Stimulated activated CD4-positive, alpha-beta T cell treated with anti-CD3 and anti-CD28 coated beads, Interleukin-15, amount 100 ng/mL, for 48 hours (primary cell): ENCODE results near the gene INSYN2A.

ENCODE experiments used
- DNase-seq, 2 donors: peaks; one replicate each; pipeline ENCODE4 v3.0.0-alpha.2; 2020; ENCODE audit warnings: low read depth in 2 of 2

Gene INSYN2A

DNA sequence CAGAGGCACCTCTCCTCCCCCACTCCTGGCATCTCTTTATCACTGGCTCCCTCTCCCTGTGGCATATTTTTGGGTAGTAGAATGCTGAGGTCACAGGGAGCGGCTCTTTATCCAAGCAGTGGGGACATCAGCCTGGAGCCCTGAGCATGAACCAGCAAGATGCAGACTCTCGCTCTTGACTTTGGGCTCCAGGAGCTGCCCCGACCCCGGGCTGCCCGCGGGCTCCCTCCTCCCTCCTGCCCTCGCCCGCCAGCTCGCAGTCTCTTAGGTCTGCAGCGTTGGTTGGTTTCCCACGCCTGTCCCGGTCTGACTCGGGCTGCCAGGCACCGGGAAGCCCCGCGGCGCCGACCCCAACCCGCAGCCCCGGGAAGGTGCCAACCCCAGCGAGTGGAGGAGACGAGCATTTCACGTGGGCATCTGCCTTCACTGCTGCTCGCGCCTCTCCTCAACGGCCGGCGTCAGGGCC, 1.3 kb downstream of the INSYN2A start:
- no peak for DNase-seq

DNA sequence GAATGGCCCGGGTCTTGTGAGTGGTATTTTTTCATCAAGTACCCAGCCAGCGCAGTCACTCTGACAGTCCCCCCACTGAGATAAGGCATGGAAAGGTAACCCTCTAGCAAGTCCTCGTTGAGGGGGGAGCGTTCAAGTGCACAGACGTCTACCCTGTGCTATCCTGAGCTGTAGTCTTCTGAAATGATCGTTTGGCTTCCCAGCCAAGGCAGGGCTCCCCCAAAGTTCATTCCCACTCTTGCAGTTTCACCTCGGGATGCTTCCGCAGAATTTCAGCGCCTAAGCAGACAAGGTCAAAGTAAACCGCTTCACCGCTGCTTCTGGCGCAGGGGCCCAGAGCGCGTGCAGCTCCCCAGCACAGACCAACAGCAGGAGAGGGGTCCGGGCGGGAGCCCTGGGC, 1.8 kb downstream of the INSYN2A start:
- DNase-seq = no peak

DNA sequence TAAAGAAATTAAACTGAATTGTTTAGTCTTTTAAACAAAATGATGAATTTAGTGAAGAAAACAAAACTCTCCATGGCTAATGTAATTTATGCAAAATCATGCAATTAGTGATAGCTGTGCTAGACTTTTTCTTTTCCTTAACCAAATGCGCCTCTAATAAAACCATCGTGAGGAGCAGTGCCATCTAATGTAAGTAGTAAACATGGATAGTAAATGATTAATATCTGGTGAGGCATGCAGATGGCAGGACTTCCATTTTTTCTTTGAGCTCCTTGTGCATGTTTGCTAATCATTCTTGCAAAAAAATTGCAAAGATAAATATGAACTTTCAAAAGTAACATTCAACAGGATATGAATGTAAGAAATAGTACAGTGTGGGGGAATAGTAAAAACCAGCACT, 2.3 kb downstream of the INSYN2A start:
- DNase-seq = no peak

DNA sequence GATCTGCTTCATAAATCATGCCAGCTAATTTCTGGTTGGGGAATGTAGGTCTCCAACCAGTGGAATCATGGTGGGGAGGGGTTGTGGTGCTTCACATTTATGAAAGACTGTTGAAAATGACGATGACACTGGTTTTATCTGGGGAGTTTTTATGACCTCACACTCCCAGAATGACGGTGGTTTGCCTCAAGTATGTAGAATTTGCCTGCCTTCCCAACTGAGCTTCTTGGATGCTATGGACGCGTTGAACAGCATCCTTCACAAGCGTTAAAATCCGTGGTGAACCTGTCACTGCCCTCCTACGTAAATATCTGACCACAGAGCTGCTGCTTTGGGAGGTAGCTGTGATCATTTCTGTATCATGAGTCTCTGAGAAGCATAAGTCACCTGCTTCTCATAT, 3.3 kb downstream of the INSYN2A start:
- no peak for DNase-seq

DNA sequence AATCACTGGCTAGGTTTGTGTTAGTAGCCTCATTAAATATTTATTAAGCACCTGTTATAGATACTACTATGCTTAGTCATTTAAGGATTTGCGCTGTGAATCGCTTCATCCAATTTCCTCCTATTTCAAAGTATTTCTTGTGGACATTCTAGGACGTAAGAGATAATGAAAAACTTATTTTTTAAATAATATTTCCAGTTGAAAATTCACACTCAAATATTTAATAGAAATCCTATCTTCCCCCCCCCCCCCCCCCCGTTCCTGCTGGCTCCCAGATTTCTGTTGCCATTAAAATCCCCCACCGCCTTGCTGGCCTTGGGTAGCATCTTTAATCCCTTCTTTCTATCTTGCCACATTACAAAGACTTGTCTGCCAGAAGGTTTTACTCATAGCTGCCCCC, 6.0 kb downstream of the INSYN2A start:
- DNase-seq = no peak

DNA sequence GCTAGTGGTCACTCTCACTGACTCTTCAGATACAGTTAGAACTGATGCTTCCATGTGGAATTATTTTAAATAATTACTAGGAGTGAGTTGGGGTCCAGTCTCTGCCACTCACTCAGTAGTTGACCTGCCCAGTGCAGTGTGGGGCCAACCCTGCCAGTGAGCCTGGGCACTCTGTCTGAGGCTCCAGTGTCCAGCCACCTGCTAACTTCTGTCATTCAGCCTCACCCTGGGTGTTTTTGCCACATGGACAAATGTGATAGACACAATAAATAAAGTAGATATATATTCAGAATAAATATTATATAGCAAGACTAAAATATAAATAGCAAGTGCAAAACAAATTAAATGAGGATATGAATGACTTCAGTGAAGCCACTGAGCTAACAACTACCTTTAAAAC, 7.2 kb downstream of the INSYN2A start:
- DNase-seq = no peak

DNA sequence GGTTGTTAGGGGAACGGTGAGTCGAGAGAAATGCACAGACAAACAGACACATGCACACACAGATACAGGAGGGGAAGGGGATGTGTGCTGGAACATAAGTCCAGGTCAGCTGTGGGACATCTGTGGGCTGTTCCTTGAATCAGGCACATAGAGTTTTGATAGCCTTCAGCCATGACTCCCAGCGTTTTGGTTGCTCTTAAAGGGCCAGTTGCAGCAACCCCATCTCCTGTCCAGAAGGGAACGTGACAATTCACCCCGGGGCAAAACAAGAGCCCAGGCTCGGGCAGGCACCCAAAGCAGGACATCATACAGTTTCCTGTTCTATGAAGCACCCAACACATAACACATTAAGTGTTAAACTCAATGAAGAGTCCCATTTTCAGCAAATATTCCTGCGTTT, 9.6 kb downstream of the INSYN2A start:
- no peak for DNase-seq

DNA sequence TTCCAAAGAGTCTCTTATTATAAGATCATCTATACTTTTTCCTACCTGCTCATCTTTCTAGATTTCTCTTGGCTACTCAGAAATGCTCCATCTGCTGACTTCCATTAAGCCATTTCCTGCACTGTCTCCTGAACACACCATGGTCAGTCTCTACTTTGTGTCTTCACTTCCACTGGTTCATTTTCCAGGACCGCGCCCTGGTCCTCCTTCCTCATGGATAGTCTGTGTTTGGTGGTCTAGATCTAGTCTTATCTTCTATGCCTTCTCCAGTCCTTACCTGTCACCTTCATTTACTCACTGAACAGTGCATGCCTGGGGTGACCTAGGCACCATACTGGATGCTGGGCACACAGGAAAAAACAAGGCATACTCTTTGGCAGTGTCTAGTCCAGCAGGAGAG, 11.8 kb downstream of the INSYN2A start:
- no peak for DNase-seq

DNA sequence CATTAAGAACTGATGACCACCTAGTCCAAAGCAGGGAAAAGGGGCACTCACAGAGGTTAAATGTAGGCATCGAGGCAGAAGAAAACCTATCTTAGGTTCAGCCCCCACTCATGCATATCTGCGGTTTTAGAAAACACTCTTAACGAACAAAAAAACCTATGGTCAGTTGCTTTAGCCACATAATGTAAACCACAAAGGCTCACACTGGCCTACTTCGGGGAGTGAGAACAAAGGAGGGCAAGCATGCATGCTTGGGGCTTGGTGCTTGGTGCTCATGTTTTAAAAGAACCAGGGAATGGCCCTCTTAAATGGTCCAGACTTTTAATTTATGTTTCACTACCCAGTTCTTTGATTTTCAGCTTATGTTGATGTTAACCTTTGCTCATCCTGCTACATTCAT, 14.2 kb downstream of the INSYN2A start:
- no peak for DNase-seq

DNA sequence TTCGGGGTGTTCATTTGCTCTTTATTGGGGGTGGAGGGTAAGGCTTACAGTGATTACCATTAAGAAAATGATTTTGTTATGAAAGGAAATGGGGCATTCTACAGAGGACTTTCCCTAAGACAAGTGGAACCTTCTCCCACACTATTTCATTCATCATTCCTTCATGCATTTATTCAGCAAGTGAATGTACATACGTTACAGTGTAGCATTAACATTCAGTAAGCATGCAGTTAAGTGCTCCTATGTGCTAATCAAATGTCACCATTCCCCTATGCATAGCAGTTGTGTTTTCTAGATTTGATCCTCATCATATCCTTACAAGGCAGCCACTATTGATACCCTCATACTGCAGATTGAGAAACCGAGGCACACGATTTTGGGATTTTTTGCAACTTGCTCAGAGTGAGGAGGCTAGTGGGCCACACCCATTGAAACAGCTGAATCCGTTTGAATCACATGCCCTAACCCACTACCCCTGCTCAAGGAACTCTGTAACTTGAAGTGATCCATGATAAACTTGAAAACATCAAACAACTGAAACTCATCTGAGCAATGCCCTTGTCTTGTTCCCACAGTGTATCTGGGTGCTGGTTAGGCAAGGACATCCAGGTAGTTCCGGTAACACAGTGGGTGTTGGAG, 16.7 kb downstream of the INSYN2A start:
- no peak for DNase-seq

DNA sequence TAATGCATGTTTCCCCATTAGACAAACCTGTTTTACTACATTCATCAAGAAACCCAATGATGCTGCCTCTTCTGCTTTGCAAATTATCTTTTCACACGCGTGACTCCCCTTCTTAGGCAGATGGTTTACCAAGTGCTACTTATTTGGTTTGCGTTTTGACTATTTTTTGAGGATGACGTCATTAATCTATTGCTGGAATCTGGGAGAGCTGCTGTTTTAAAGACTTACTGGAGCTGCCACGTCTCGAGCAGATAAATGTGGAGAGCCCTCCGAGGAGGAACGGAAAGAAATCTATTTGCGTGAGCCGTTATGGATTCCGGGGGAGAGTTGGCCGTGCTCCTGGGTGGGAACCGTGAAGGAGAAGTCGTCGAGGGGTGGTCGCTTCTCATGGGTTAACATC, 19.7 kb downstream of the INSYN2A start:
- no peak for DNase-seq

DNA sequence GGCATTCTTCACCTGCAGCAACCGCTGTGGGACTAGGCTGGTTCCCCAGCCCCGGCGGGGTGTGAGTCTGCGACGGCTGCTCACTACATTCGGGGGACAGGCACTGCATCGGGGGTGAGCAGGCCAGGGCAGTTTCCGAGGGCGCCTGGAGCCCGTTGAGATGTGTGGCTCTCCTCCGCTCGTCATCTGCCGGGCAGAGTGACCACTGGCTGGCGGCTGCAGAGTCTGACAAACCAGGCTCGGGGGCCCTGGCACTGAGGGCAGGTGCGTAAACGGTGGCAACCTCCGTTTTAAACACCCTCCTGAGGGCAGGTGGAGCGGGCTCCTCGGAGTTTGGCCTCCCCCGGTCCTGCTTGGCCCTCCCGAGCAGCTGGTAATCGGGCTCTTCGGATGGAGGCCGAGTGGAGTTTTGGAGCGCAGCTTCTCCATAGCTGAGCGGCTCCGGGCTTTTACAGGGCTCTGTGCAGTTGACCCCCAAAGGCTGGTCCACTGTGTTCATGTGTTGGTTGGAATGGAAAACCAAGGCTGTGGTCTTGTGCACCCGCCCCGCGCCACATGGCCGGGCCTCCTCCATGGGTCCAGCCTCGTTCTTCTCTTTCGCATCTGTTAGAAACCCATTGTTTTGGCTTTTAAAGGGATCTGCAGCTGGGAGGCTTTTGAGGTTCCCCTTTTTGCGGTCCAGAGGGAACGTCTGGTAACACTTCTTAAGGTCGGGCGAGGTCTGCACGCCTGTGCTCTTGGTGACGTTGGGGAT, 20.9 kb downstream of the INSYN2A start:
- no peak for DNase-seq

DNA sequence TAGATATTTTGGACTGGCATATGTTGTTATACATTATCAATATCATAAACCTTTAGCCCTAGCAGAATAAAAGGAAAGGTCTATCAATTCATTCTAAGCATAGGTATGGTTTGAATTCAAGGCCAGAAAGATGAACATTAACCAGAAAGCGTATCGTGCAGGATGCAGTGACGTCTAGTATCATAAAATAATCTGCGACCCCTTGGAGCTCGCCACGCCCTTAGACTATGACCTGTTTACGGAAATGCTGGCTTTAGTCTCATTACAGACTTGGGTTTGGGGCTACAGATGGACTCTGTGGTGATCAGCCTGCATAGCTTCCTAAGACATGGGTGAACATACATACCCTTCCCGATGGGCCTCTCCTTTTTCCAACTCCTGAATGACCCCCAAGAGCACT, 21.5 kb downstream of the INSYN2A start:
- no peak for DNase-seq

DNA sequence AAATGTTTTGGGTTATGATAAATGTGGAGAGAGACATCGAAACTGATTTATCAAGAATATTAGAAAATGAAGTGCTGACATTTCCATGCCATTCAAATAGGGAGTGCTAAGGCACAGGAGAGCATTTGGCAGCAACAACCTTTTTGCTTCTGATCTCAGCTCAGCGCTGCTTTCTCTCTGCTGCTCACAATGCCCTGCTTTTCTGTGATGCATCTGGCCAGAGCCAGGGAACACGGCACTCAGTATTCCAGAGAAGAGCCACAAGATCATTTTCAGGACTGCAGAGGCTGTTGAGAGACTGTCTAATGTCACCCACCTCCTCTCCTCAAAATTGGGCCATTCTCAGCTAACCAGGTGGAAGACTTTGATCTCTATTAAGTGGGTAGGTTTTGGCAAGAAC, 28.1 kb downstream of the INSYN2A start:
- DNase-seq = no peak

DNA sequence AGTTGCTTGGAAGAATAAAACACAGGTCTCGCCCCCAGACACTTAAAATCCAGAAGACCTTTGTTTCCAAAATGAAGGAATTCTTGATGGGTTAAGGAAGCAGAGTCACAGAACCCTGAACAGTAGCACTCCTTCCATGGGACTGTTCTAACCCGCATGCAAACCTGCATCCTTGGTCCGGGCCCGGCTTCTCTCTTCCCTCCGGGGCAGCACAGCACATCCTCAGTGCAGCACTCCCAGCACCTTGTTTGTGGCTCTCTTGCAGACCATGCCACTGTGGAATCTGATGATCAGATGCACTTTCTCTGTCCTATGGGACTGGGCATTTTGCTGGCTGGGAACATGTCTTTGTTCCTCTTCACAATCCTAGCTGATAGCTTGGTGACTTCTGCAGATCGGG, 33.5 kb downstream of the INSYN2A start:
- DNase-seq = no peak

DNA sequence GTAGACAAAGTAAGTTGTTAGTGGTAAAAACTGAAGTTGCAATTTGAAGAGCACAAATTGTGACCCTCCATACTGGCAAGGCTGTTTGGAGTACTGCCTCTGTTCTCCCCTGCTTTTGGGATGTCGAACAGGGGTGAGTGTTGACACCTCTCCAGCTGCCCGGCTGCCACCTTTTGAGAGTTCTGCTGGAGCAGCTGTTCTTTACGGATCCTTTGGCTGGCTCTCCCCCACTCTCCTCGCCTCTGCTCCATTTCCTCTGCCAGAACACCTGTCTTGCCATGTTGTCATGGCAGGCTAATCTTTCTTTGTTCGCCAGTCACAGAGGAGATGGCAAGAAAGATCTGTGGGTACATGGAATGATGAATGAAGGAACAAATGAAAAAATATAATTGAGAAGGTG, 34.9 kb downstream of the INSYN2A start:
- DNase-seq = no peak

DNA sequence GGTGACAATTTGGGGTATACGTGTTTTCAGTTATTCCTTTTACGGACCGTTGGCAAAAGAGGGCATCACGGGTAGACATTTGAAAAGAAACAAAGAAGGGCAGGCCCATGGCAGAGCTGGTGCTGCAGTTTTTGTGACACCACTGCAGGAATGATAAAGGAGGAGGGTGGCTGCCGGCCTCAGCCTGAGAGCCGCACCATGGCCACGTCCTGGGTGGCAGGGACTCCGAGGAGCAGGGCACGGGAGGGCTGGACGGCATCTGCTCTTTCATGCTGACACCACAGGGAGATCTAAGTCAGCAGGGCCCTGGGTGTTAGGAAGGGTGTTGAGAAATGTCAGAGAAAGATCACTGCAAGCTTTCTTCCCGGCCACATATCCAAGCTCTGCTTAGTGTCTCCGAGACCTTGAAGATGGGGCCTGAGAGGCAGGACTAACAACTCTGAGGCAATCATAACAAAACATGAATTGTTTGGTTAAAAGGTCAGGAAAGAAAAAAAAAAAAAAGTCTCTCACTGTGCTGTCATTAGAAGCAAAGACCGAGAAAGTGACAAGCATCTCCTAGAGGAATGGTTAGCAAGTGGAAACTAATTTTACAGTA, 36.6 kb downstream of the INSYN2A start:
- DNase-seq = no peak

DNA sequence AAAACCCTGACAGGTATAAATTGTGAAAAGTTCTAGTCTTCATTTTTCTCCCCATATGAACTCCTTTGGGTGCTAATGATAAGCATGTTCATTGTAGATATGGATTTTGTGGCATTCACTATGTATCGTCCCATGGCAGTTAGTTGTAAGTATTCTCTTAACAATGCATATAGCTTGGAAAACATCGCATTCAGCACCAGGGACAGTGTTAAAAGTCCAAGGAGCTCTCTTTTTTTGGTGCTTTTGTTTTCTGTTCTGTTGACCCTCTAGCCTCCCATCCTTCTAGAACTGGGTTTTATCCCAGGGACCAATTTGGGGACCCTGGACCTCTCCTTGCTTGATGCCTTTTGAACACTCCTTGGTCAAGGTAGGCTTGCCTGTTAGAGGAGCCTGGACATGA, 37.7 kb downstream of the INSYN2A start:
- no peak for DNase-seq

DNA sequence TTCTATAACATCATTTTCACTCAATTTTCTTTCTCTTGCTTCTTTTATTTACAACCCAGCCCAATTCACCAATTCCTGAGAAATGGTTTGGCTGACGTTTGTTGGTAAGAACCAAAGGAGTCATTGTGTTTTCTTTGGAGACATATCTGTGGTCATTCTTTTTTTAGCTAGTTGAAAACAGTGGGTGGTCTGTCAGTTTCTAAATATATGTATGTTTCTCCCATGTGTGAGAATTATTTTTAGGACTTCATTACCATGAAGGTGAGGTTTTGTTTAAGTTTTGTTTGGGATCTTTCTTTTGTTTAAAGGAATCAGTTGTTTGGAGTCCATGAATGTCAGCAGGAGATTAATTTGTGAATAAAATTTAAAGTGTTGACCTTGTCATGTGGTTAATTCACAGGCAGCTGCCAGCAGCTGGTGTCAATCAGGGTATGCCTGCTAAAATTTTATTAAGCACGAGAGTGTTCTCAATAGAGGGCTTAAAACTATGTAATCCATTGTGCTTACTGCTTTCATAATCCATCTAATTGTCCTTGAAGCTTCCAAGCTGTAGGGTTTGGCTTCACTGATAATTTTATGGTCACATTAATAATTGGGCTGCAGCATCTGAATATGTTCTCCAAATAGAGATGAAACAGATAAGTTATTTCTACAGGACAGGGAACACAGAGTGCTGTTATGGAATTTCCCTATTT, 38.7 kb downstream of the INSYN2A start:
- no peak for DNase-seq

DNA sequence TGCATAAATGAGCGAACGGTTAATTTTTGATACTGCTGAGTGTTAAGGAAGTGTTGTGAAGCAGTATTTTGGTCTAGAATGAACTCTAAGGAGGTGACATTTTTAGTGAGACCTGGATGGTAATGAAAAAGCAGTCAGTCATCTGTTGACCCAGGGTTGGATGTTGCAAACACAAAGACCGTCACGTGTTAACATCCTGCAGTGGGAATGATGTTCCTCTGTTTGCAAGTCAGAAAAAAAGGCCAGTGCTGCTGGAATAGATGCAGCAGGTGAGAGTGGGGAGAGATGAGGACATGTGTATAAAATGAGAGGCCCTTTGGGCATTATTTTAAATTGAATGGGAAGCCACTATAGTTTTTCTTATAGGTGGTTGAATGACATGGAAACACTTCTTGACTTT, 39.3 kb downstream of the INSYN2A start:
- DNase-seq = no peak

DNA sequence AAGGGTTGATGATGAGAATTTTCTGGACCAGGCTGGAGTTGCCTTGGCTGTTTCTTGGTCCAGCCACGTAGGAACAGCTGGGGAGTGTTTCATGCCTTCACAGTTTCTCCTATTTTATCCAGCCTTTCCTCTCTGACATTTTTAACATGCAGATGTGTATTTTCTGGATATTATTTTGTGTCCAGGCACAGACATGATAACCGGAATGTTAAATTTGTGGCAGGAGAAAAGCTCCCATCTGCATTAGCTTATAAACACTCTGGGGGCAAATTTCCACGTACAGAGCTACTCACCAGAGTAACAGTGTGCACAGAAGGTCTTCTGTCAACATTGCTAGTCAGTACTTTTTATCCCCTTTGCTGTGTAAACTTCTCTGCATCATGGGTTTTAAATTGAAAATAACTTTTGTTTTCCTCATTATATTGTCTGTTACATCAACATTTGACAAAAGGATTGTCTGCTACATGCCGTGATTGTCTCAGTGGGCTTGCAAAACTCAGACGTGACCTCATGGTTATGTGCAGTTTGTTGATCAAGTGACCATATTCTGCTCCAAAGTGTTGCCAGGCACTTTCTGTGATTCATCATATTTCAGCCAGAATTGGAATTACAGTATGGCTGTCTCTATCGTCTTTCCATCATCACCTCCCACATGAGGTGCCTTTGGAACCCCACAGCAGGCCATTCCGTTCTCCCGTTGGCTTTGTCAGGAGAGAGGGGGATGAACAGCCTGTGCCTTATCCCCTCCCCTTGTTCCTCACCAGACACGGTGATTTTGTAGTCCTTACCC, 41.4 kb downstream of the INSYN2A start:
- no peak for DNase-seq

DNA sequence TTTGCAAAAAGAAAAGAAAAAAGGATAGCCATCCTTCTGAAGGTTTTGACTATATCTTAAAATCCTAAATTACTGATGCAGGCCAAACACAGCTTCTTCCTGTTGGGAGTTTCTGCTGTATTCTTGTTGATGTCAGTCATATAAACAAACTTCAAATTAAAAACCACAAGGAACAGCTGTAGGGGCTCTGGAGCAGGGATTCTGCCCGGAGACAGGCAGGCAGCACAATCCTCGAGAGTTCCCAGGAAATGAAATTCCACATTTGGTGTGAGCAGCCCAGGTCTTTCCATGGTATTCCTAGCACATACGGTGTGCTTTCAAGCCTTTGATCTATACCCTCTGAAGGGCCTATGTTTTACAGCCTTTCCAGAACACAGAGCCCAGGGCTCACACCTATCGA, 43.2 kb downstream of the INSYN2A start:
- DNase-seq = no peak
